GM12878 (cell line): ENCODE results near the gene DMBX1. TPM values are rescaled to one million over a fixed set of nuclear protein-coding genes. Genes with fewer than 3 reads are reported as not detected.

Experiments
- ATAC-seq: fragments of 200-7000 bp; cut with Tn5 transposase; 3 replicates; pipeline ENCODE4 v1.9.1; 2020; ENCODE audit warnings: mild to moderate bottlenecking, moderate library complexity
- BruUV-seq: library from RNA; stranded (reverse); fragments of 400-500 nt; replicated peaks from 2 replicates; lab custom pipeline; 2021; lab: Mats Ljungman, UMichigan
- CTCF ChIA-PET: fragments of 300-600 bp; sonication (Branson Sonifier 250); formaldehyde crosslinking; extraction: SDS; loops from one replicate; lab custom pipeline; 2021; ENCODE audit warnings: inconsistent platforms; lab: Yijun Ruan, JAX
- POLR2A ChIA-PET: fragments of 350-600 bp; formaldehyde crosslinking; extraction: SDS; loops from one replicate; lab custom pipeline; 2021; ENCODE audit warnings: inconsistent platforms; lab: Charles Lee
- RAD21 ChIA-PET: fragments of 300-600 bp; sonication (Branson Sonifier 250); formaldehyde crosslinking; loops from one replicate; lab custom pipeline; 2023; ENCODE audit warnings: antibody characterized with exemption; ENCODE audit not compliant: unreplicated experiment; lab: Charles Lee
- SMC1A ChIA-PET: fragments of 300-600 bp; sonication (Branson Sonifier 250); formaldehyde crosslinking; loops from one replicate; lab custom pipeline; 2023; ENCODE audit not compliant: unreplicated experiment, uncharacterized antibody; lab: Charles Lee
- DNase-seq: peaks from one replicate; pipeline ENCODE4 v3.0.0-alpha.2; 2011; ENCODE audit warnings: low read depth, low spot score
- FAIRE-seq: peaks from 3 replicates; lab custom pipeline; 2011; peaks lifted over from hg19 to GRCh38; lab: Jason Lieb, UNC
- H2AFZ ChIP-seq: 2 replicates; pipeline ENCODE4 v1.6.0; 2011; ENCODE audit warnings: low read depth, low read length, control low read depth; ENCODE audit not compliant: control insufficient read depth
- H3K27ac ChIP-seq: 2 replicates; pipeline ENCODE4 v1.5.1; 2011; ENCODE audit warnings: control low read depth; ENCODE audit not compliant: control insufficient read depth, insufficient read depth
- H3K27me3 ChIP-seq, 2 experiments: replicated peaks in 1 of 2; 2 replicates each; pipeline versions ENCODE4 v1.6.0 to v1.6.1; 2011; ENCODE audit warnings: low read length in 1 of 2; ENCODE audit not compliant: control insufficient read depth in 2 of 2, insufficient read depth in 2 of 2
- H3K36me3 ChIP-seq, 2 experiments: 2 replicates each; pipeline ENCODE4 v1.5.1; 2011; ENCODE audit warnings: low read length in 1 of 2; ENCODE audit not compliant: control insufficient read depth in 2 of 2, insufficient read depth in 2 of 2
- H3K4me1 ChIP-seq: 2 replicates; pipeline ENCODE4 v1.6.1; 2011; ENCODE audit warnings: mild to moderate bottlenecking, low read length, moderate library complexity, mixed read lengths; ENCODE audit not compliant: control insufficient read depth, insufficient read depth
- H3K4me2 ChIP-seq: 2 replicates; pipeline ENCODE4 v1.6.0; 2011; ENCODE audit warnings: control low read depth; ENCODE audit not compliant: control insufficient read depth, insufficient read depth
- H3K4me3 ChIP-seq: fragments of 200-600 bp; sonication (generic); 2 replicates; pipeline ENCODE4 v1.5.1; 2016
- H3K79me2 ChIP-seq: 2 replicates; pipeline ENCODE4 v1.6.0; 2011; ENCODE audit warnings: low read length; ENCODE audit not compliant: control insufficient read depth, insufficient read depth
- H3K9ac ChIP-seq: 2 replicates; pipeline ENCODE4 v1.8.0; 2011; ENCODE audit warnings: low read length, control low read depth, mixed read lengths; ENCODE audit not compliant: control insufficient read depth, insufficient read depth
- H3K9me3 ChIP-seq: replicated peaks from 3 replicates; pipeline ENCODE4 v1.5.1; 2011; ENCODE audit warnings: mild to moderate bottlenecking, low read length; ENCODE audit not compliant: control insufficient read depth, insufficient read depth
- H4K20me1 ChIP-seq: 2 replicates; pipeline ENCODE4 v1.6.0; 2011; ENCODE audit not compliant: control insufficient read depth, insufficient read depth
- E2F4 ChIP-seq: IDR thresholded peaks from 2 replicates; pipeline ENCODE4 v1.6.1; 2012; ENCODE audit warnings: low read depth, low read length, improper control_type of control experiment
- E2F8 ChIP-seq: fragments of 450-650 bp; IDR thresholded peaks from 2 replicates; pipeline ENCODE4 v1.6.1; 2018; ENCODE audit warnings: mild to moderate bottlenecking, low read depth, moderate library complexity; ENCODE audit not compliant: partially characterized antibody
- EP300 ChIP-seq, 2 experiments: fragments of 150-350 bp in 1 of 2; IDR thresholded peaks; 2 replicates each; pipeline ENCODE4 v1.6.1; 2011 to 2012; ENCODE audit warnings: low read depth in 2 of 2, low read length in 2 of 2, borderline replicate concordance in 1 of 2, improper control_type of control experiment in 1 of 2, inconsistent platforms in 1 of 2; ENCODE audit not compliant: control insufficient read depth in 1 of 2
- GATAD2B ChIP-seq: fragments of 450-650 bp; conservative IDR thresholded peaks from 2 replicates; pipeline ENCODE4 v1.6.1; 2017; ENCODE audit warnings: low read depth, mild to moderate bottlenecking, moderate library complexity
- MYC ChIP-seq: IDR thresholded peaks from 2 replicates; pipeline ENCODE4 v1.6.1; 2011; ENCODE audit warnings: mild to moderate bottlenecking, low read length, moderate library complexity, inconsistent platforms; ENCODE audit not compliant: insufficient read depth, insufficient replicate concordance, insufficient read length, severe bottlenecking
- PRDM15 ChIP-seq: fragments of 450-650 bp; formaldehyde crosslinking; IDR thresholded peaks from 2 replicates; pipeline ENCODE4 v1.4.0; 2020; ENCODE audit warnings: mild to moderate bottlenecking, moderate library complexity
- RB1 ChIP-seq: fragments of 450-650 bp; formaldehyde crosslinking; IDR thresholded peaks from 2 replicates; pipeline ENCODE4 v1.6.1; 2017; ENCODE audit warnings: mild to moderate bottlenecking, borderline replicate concordance
- WRNIP1 ChIP-seq: IDR thresholded peaks from 2 replicates; pipeline ENCODE4 v1.6.1; 2011; ENCODE audit warnings: low read depth, low read length, improper control_type of control experiment, borderline replicate concordance
- ZNF592 ChIP-seq: fragments of 450-650 bp; IDR thresholded peaks from 2 replicates; pipeline ENCODE4 v1.6.1; 2017; ENCODE audit warnings: mild to moderate bottlenecking, moderate library complexity
- WGBS: methylation state at CpG from one replicate; pipeline ENCODE4 v1.1.6; 2016; ENCODE audit warnings: low lambda C conversion rate; ENCODE audit not compliant: insufficient replicate concordance, insufficient coverage; ENCODE audit errors: missing lambda C conversion rate; 5-methylcytosine and 5-hydroxymethylcytosine counted together
- in situ Hi-C: fragments of 300-500 bp; cut with MboI; formaldehyde crosslinking; loops from 9 replicates; pipeline ENCODE4 v1.14.3; 2018; ENCODE audit warnings: mixed read lengths
- intact Hi-C: fragments of 100-400 bp; cut with micrococcal nuclease; formaldehyde crosslinking; loops from one replicate; pipeline ENCODE4 v1.14.2; 2022; ENCODE audit not compliant: unreplicated experiment
- polyA plus RNA-seq, 11 experiments: library from polyadenylated mRNA; depleted of rRNA in 4 of 11; unstranded in 6 of 11; stranded (reverse) in 5 of 11; fragments of >200 nt; fragmentation: Nextera tagmentation in 4 of 11; fragmentation: Illumina TruSeq in 1 of 11; extraction: Ambion mirVana in 4 of 11; extraction: Trizol in 1 of 11; gene quantifications; 1 replicate in 1 of 11; 2 replicates in 10 of 11; pipeline versions ENCODE4 v1.2.1 to v1.2.3, GENCODE V29; 2011 to 2016; ENCODE audit warnings: inconsistent platforms in 2 of 11, missing spikeins in 2 of 11, low read depth in 1 of 11
- total RNA-seq, 4 experiments: library from RNA; depleted of rRNA in 3 of 4; stranded (reverse); fragments of >200 nt in 3 of 4; fragmentation: Illumina TruSeq in 1 of 4; extraction: Trizol in 1 of 4; gene quantifications; 2 replicates each; pipeline versions ENCODE4 v1.2.1 to v1.2.3, GENCODE V29; 2013 to 2021

The DMBX1 gene
- total and polyA plus RNA-seq, 10 of the 15 experiments (the other 5 are each of a cell fraction or from before 2014, with no cell fraction given), result 0.03 TPM; not detected in 9

DNA sequence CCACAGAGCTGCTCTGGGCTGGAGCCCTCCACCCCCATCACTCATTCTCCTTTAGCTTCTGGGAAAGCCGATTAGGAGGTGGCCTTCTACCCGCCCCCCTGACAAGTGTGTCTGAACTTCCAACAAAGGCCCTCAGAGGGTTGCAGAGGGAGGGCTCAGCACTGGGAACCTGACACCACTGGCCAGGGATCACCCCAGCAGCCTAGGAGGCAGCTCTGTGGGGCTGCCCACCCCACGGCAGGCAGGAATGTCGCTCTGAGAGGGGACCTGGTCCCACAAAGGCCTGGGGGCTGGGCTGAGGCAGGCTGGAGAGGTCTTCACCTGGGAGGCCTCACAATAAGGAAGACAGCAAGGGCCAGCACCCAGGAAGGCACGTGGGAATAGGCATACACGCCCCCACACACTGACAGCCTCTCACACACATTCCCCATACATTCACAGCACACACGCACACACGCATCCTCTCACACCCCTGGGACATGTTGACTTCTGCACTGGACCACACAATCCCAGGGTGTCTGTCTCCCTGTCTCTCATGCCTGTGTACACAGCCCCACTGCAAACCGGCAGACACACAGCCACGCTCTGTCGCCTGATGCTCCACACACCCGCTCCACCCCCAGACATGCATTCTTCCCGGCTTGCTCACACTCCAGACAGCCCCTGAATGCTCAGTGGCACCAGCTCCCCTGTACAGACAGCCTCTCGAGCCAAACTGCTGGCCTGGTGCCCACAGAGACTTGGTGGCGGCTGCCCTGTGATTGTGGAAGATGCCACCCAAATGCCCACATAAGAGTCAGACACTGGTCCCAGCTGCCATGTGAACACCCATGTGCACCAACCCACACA is 30.7 kb downstream of the DMBX1 start:
- no peak for FAIRE-seq
- TF ChIP-seq E2F8 (no peak), MYC (no peak), EP300 (IDR thresholded peaks at IDR 0.05; ENCODE audit: borderline replicate concordance in 1 of 2, control insufficient read depth in 1 of 2, low read depth in 2 of 2, low read length in 2 of 2) (no peak), ZNF592 (no peak), PRDM15 (no peak), GATAD2B (no peak), RB1 (no peak), E2F4 (no peak), WRNIP1 (no peak)

More for the DNA sequence above, 30.7 kb downstream of the DMBX1 start:
- RAD21 ChIA-PET, result no interaction called here
- Histone ChIP-seq H3K4me3 (no peak overlapping the region), H2AFZ (no peak overlapping the region), H3K4me2 (no peak overlapping the region), H3K9me3 (no peaks in the 10 kb centered on the region), H3K36me3 (no peaks in the 10 kb centered on the region), H3K9ac (no peak overlapping the region), H4K20me1 (no peaks in the 10 kb centered on the region), H3K79me2 (no peaks in the 10 kb centered on the region), H3K27me3 (no peaks in the 10 kb centered on the region; a peak in 1 of 4 replicates), H3K27ac (no peak overlapping the region), H3K4me1 (peaks cover 12% of the 10 kb centered on the region)
- CTCF ChIA-PET, result no interaction called here
- SMC1A ChIA-PET, result no interaction called here
- BruUV-seq, result no TSS peak
- in situ Hi-C loops (no loop called here), intact Hi-C loops (no loop called here)
- no peak for DNase-seq
- 65% methylated on average over 15 of the region's 15 CpGs for WGBS
- POLR2A ChIA-PET, result no interaction called here
- no peak for ATAC-seq
